ENCODE data around the gene SGCE. TPM values are rescaled to one million over a fixed set of nuclear protein-coding genes. Genes with fewer than 3 reads are reported as not detected.

SGCE gene
- total and polyA plus RNA-seq, 10 donors: 9.6 to 93.7 (median 45.0) TPM

DNA sequence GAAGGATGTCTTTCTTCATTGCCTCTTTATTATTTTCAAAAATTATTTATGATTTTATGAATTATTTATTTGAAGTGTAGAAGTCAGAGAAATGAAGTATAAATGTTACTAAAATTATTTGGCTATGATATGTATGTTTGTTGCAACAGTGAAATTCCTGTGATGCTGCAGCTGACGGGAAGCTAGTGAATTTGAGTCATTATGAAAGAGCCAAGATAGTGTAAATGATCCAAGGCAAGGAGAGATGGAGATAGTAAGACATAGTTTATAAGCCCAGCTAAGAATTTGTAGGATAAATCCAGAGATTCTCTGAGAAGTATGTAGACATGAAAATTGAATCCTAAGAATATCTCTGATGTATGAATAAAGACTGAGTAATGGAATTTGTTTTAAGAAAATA is 115.5 kb downstream of the SGCE start:
- WGBS, 5 donors: 82 to 87% (median 87%) methylated on average over 1 of the region's 1 CpG
- TF ChIP-seq POLR2AphosphoS5 (IDR thresholded peaks at IDR 0.05): no peak
- no peak for TF ChIP-seq POLR2A (IDR thresholded peaks at IDR 0.05)
- TF ChIP-seq, protein P1, sequence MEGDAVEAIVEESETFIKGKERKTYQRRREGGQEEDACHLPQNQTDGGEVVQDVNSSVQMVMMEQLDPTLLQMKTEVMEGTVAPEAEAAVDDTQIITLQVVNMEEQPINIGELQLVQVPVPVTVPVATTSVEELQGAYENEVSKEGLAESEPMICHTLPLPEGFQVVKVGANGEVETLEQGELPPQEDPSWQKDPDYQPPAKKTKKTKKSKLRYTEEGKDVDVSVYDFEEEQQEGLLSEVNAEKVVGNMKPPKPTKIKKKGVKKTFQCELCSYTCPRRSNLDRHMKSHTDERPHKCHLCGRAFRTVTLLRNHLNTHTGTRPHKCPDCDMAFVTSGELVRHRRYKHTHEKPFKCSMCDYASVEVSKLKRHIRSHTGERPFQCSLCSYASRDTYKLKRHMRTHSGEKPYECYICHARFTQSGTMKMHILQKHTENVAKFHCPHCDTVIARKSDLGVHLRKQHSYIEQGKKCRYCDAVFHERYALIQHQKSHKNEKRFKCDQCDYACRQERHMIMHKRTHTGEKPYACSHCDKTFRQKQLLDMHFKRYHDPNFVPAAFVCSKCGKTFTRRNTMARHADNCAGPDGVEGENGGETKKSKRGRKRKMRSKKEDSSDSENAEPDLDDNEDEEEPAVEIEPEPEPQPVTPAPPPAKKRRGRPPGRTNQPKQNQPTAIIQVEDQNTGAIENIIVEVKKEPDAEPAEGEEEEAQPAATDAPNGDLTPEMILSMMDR (IDR thresholded peaks at IDR 0.05 in 8 of 11, conservative IDR thresholded peaks at IDR 0.05 in 3 of 11): no peak

More for the DNA sequence above, 115.5 kb downstream of the SGCE start:
- peaks cover 0 to 59% (median 22%) of the 10 kb centered on the region in 6 donors for H3K36me3 ChIP-seq
- H3K4me1 ChIP-seq: no peaks in the 10 kb centered on the region
- intact Hi-C loops (cut with DNase I; ENCODE audit: low total_unique reads): no loop called here
- H3K27me3 ChIP-seq (replicated peaks in 1 of 7): no peaks in the 10 kb centered on the region
- H3K9me3 ChIP-seq: no peaks in the 10 kb centered on the region
- no peak overlapping the region for H3K4me3 ChIP-seq
- DNase-seq: no peak
- H3K27ac ChIP-seq: no peak overlapping the region

Other genes with a start within 250 kb of the SGCE start
- 10 to 100 TPM; 26.4 to 39.0 (median 33.7) TPM for gene CASD1, start 146.3 kb downstream of the SGCE start, total RNA-seq
- gene CASD1, start 146.3 kb downstream of the SGCE start, polyA plus RNA-seq: 10 to 100 TPM; 11.3 to 15.7 (median 13.1) TPM